ENCODE data around the gene VPS37B.

DNA sequence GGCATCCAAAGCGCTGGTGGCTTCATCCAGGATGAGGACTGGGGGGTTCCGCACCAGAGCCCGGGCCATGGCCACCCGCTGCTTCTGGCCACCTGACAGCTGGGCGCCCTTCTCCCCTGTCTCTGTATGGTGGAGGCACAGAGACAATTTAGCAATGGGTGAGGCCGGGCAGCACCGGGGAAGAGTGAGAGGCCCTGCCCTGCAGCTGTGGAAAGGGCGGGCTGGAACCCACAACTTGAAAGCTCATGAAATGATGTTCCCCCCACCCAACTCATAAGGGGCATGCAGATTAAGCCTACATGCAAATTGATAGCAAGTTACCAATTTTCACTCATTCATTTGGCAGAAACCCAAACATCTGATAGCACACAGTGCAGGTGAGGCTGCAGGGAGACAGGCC, 36.3 kb upstream of the VPS37B start:
- TF ChIP-seq TAF1 (IDR thresholded peaks at IDR 0.05; ENCODE audit: borderline replicate concordance, low read depth, low read length), result no peak
- TF ChIP-seq POLR2AphosphoS5 (IDR thresholded peaks at IDR 0.05; ENCODE audit: low read depth, low read length), result no peak
- no peak for TF ChIP-seq POLR2A (IDR thresholded peaks at IDR 0.05; ENCODE audit: low read depth, low read length)

Data from GM12892 (cell line).